Aorta (tissue), 5 donors: ENCODE measurements around the gene SS18L1. TPM values are rescaled to one million over a fixed set of nuclear protein-coding genes. Genes with fewer than 3 reads are reported as not detected.
A peak's percentile ranks its signal among the peaks of the same experiment; 100 is the strongest.

Experiments used
- ATAC-seq: fragments of 200-7000 bp; cut with Tn5 transposase; one replicate; pipeline ENCODE4 v1.9.1; 2022; ENCODE audit warnings: moderate library complexity; ENCODE audit not compliant: low FRiP score
- DNase-seq, 2 donors: peaks; one replicate each; pipeline ENCODE4 v3.0.0-alpha.2; 2020
- H3K27ac ChIP-seq, 2 donors: one replicate each; pipeline ENCODE4 v1.5.1; 2013; ENCODE audit warnings: low read length in 2 of 2, mild to moderate bottlenecking in 2 of 2, moderate library complexity in 2 of 2, control low read depth in 1 of 2, inconsistent platforms in 1 of 2, low read depth in 1 of 2
- H3K27me3 ChIP-seq, 2 donors: one replicate each; pipeline ENCODE4 v1.6.1; 2013; ENCODE audit warnings: control low read depth in 1 of 2, low read length in 1 of 2, mild to moderate bottlenecking in 1 of 2, moderate library complexity in 1 of 2; ENCODE audit not compliant: insufficient read depth in 2 of 2, control insufficient read depth in 1 of 2
- H3K36me3 ChIP-seq, 2 donors: one replicate each; pipeline ENCODE4 v1.6.1; 2013; ENCODE audit warnings: control low read depth in 1 of 2, low read length in 1 of 2, mild to moderate bottlenecking in 1 of 2; ENCODE audit not compliant: insufficient read depth in 2 of 2, control insufficient read depth in 1 of 2
- H3K4me1 ChIP-seq, 2 donors: one replicate each; pipeline ENCODE4 v1.6.1; 2013; ENCODE audit warnings: low read length in 2 of 2, control low read depth in 1 of 2, mild to moderate bottlenecking in 1 of 2, moderate library complexity in 1 of 2; ENCODE audit not compliant: insufficient read depth in 2 of 2, control insufficient read depth in 1 of 2
- H3K4me3 ChIP-seq, 2 donors: one replicate each; pipeline ENCODE4 v1.5.1; 2013; ENCODE audit warnings: low read length in 2 of 2, control low read depth in 1 of 2, mild to moderate bottlenecking in 1 of 2
- H3K9me3 ChIP-seq: one replicate; pipeline ENCODE4 v1.6.1; 2013; ENCODE audit warnings: mild to moderate bottlenecking, low read length; ENCODE audit not compliant: control insufficient read depth
- WGBS, 2 donors: extraction: QIAGEN DNeasy Blood & Tissue Kit; methylation state at CpG; one replicate each; pipeline ENCODE4 v1.1.7; 2013; 5-methylcytosine and 5-hydroxymethylcytosine counted together
- intact Hi-C, 2 donors: fragments of 100-400 bp; cut with DNase I; formaldehyde crosslinking; loops; one replicate each; pipeline versions ENCODE4 v1.14.2 to v1.15.0; 2022
- polyA plus RNA-seq, 2 donors: library from polyadenylated mRNA; stranded (reverse); fragments of 200-250 nt; gene quantifications; one replicate each; pipeline ENCODE4 v1.2.3, GENCODE V29; 2013
- total RNA-seq, 2 donors: library from RNA; stranded (reverse); fragmentation: NEBNext Ultra II Directional; extraction: Animal tissue kit (Norgen Biotek cat#: 25700); gene quantifications; one replicate each; pipeline ENCODE4 v1.2.1, GENCODE V29; 2021
- donor health status: healthy with polysubstance abuse.
- donor health status: Bipolar disorder and iron deficiency.
- donor health status: DM: no; HTN: no; CAD: no.
- donor health status: DM: no; HTN: no; CAD: no.
- donor health status: DM: yes; HTN: yes; CAD: no.

The SS18L1 gene
- total and polyA plus RNA-seq, 4 donors, result 4.9 to 19.1 (median 11.1) TPM

- intact Hi-C loops, result loop anchor here in 1 of 2 donors (1.0 kb wide), 1 partner anchor 9 kb away; no protein-coding TSS in a partner anchor
- Histone ChIP-seq H3K9me3 (no peaks in the 10 kb centered on the region), H3K4me3 (no peak overlapping the region), H3K27ac (no peak overlapping the region), H3K36me3 (peaks cover 0 to 25% of the 10 kb centered on the region in 2 donors), H3K4me1 (no peaks in the 10 kb centered on the region), H3K27me3 (no peaks in the 10 kb centered on the region)
- no peak for ATAC-seq
- 79 to 84% methylated on average over 12 of the region's 12 CpGs for WGBS, 2 donors
- DNase-seq, result no peak
Measured at GRCh38 chr20:62133864-62134263, 9.7 kb upstream of the SS18L1 start.

- Histone ChIP-seq H3K9me3 (no peaks in the 10 kb centered on the region), H3K27ac (no peak overlapping the region), H3K4me3 (no peak overlapping the region), H3K36me3 (peaks cover 0 to 30% of the 10 kb centered on the region in 2 donors), H3K27me3 (no peaks in the 10 kb centered on the region), H3K4me1 (no peaks in the 10 kb centered on the region)
- WGBS, 2 donors, result 51 to 53% methylated on average over 11 of the region's 11 CpGs
- intact Hi-C loops, result loop anchor here (1.0 to 5.0 kb wide), 4 partner anchors 9 to 122 kb away; partner anchors contain the start of gene TAF4 (in 2 of the 2)
- DNase-seq (peak in 1 of 2 donors; percentile 78), ATAC-seq (no peak)
Measured at GRCh38 chr20:62134735-62135231, 8.8 kb upstream of the SS18L1 start.

- intact Hi-C loops, result loop anchor here (2.0 to 5.0 kb wide), 4 partner anchors 68 to 125 kb away; partner anchors contain the start of gene TAF4 (in 2 of the 2)
- ATAC-seq (no peak), DNase-seq (no peak)
- no peak overlapping the region for H3K4me3 ChIP-seq
- H3K36me3 ChIP-seq, result peaks cover 0 to 29% of the 10 kb centered on the region in 2 donors
- no peaks in the 10 kb centered on the region for H3K9me3 ChIP-seq
- H3K27ac ChIP-seq, result no peak overlapping the region
- no peaks in the 10 kb centered on the region for H3K27me3 ChIP-seq
- 83 to 84% methylated on average over 8 of the region's 8 CpGs for WGBS, 2 donors
- H3K4me1 ChIP-seq, result no peaks in the 10 kb centered on the region
Measured at GRCh38 chr20:62135573-62136266, 7.8 kb upstream of the SS18L1 start.

- no peaks in the 10 kb centered on the region for H3K9me3 ChIP-seq
- DNase-seq (peak; percentile 74 to 86), ATAC-seq (peak; percentile 61)
- H3K4me1 ChIP-seq, result no peaks in the 10 kb centered on the region
- no peaks in the 10 kb centered on the region for H3K27me3 ChIP-seq
- 43 to 45% methylated on average over 8 of the region's 8 CpGs for WGBS, 2 donors
- H3K27ac ChIP-seq, result no peak overlapping the region
- intact Hi-C loops, result loop anchor here (2.0 to 5.0 kb wide), 4 partner anchors 69 to 126 kb away; partner anchors contain the start of gene TAF4 (in 2 of the 2)
- peaks cover 0 to 24% of the 10 kb centered on the region in 2 donors for H3K36me3 ChIP-seq
- H3K4me3 ChIP-seq, result no peak overlapping the region
Measured at GRCh38 chr20:62136283-62137091, 7.1 kb upstream of the SS18L1 start.

- no peak for DNase-seq
- no peaks in the 10 kb centered on the region for H3K27me3 ChIP-seq
- 64 to 66% methylated on average over 6 of the region's 6 CpGs for WGBS, 2 donors
- no peak overlapping the region for H3K27ac ChIP-seq
- no peaks in the 10 kb centered on the region for H3K4me1 ChIP-seq
- no peak for ATAC-seq
- peaks cover 0 to 20% of the 10 kb centered on the region in 2 donors for H3K36me3 ChIP-seq
- intact Hi-C loops, result loop anchor here (2.0 to 5.0 kb wide), 4 partner anchors 70 to 126 kb away; partner anchors contain the start of gene TAF4 (in 2 of the 2)
- no peak overlapping the region for H3K4me3 ChIP-seq
- no peaks in the 10 kb centered on the region for H3K9me3 ChIP-seq
Measured at GRCh38 chr20:62137092-62137384, 6.5 kb upstream of the SS18L1 start.

GRCh38 chr20:62137478-62138203 is 5.9 kb upstream of the SS18L1 start:
- 79 to 83% methylated on average over 8 of the region's 8 CpGs for WGBS, 2 donors
- H3K36me3 ChIP-seq, result peaks cover 0 to 20% of the 10 kb centered on the region in 2 donors
- H3K4me1 ChIP-seq, result no peaks in the 10 kb centered on the region
- no peak overlapping the region for H3K4me3 ChIP-seq
- ATAC-seq (no peak), DNase-seq (no peak)
- no peaks in the 10 kb centered on the region for H3K9me3 ChIP-seq
- no peaks in the 10 kb centered on the region for H3K27me3 ChIP-seq
- H3K27ac ChIP-seq, result no peak overlapping the region
- intact Hi-C loops, result loop anchor here (2.0 to 5.0 kb wide), 4 partner anchors 70 to 127 kb away; partner anchors contain the start of gene TAF4 (in 2 of the 2)

GRCh38 chr20:62138204-62138543 is 5.4 kb upstream of the SS18L1 start:
- WGBS, 2 donors, result 75 to 86% methylated on average over 11 of the region's 11 CpGs
- Histone ChIP-seq H3K27ac (no peak overlapping the region), H3K36me3 (peaks cover 0 to 20% of the 10 kb centered on the region in 2 donors), H3K4me1 (no peaks in the 10 kb centered on the region), H3K27me3 (no peaks in the 10 kb centered on the region), H3K9me3 (no peaks in the 10 kb centered on the region), H3K4me3 (no peak overlapping the region)
- intact Hi-C loops, result loop anchor here (5.0 kb wide), 3 partner anchors 71 to 126 kb away; partner anchors contain the start of gene TAF4 (in 2 of the 2)
- ATAC-seq, result no peak
- no peak for DNase-seq

- Histone ChIP-seq H3K4me3 (no peak overlapping the region), H3K36me3 (peaks cover 0 to 18% of the 10 kb centered on the region in 2 donors), H3K27me3 (no peaks in the 10 kb centered on the region), H3K4me1 (no peaks in the 10 kb centered on the region), H3K27ac (no peak overlapping the region), H3K9me3 (no peaks in the 10 kb centered on the region)
- DNase-seq (no peak), ATAC-seq (no peak)
- intact Hi-C loops, result loop anchor here (5.0 kb wide), 3 partner anchors 72 to 127 kb away; partner anchors contain the start of gene TAF4 (in 2 of the 2)
- WGBS, 2 donors, result 85 to 88% methylated on average over 10 of the region's 10 CpGs
Measured at GRCh38 chr20:62138912-62139311, 4.7 kb upstream of the SS18L1 start.
